Stimulated activated CD8-positive, alpha-beta memory T cell treated with anti-CD3 and anti-CD28 coated beads, Interleukin-15, amount 100 ng/mL, for 24 hours (primary cell): Measurements from ENCODE around the gene OTOP2.

Experiments
- DNase-seq: peaks from one replicate; pipeline ENCODE4 v3.0.0-alpha.2; 2020; ENCODE audit warnings: low read depth

The OTOP2 gene

GRCh38 chr17:74925242-74925641, 1.2 kb downstream of the OTOP2 start:
- no peak for DNase-seq

GRCh38 chr17:74928786-74929185, 4.7 kb downstream of the OTOP2 start:
- no peak for DNase-seq

GRCh38 chr17:74930535-74931036, 6.5 kb downstream of the OTOP2 start:
- DNase-seq = no peak

GRCh38 chr17:74935048-74935447, 11.0 kb downstream of the OTOP2 start:
- no peak for DNase-seq

- DNase-seq = no peak
Observed at GRCh38 chr17:74935585-74936469, 11.8 kb downstream of the OTOP2 start, which contains the start of gene OTOP3. Gene OTOP3, plus strand, starts transcription at chr17:74935898. Its CDS starts 24 bp downstream, at chr17:74935922.

GRCh38 chr17:74936470-74936799, 12.4 kb downstream of the OTOP2 start:
- no peak for DNase-seq

- no peak for DNase-seq
Observed at GRCh38 chr17:74937064-74938051, 13.3 kb downstream of the OTOP2 start.

GRCh38 chr17:74938194-74938950, 14.3 kb downstream of the OTOP2 start:
- DNase-seq = no peak

- no peak for DNase-seq
Observed at GRCh38 chr17:74939534-74939933, 15.5 kb downstream of the OTOP2 start.

GRCh38 chr17:74941128-74941725, 17.2 kb downstream of the OTOP2 start:
- no peak for DNase-seq

- no peak for DNase-seq
Observed at GRCh38 chr17:74943808-74944522, 19.9 kb downstream of the OTOP2 start.

GRCh38 chr17:74945543-74945942, 21.5 kb downstream of the OTOP2 start:
- no peak for DNase-seq

- no peak for DNase-seq
Observed at GRCh38 chr17:74946641-74947040, 22.6 kb downstream of the OTOP2 start.

GRCh38 chr17:74947041-74947754, 23.1 kb downstream of the OTOP2 start:
- DNase-seq = no peak

- no peak for DNase-seq
Observed at GRCh38 chr17:74949455-74950115, 25.5 kb downstream of the OTOP2 start.

GRCh38 chr17:74950207-74950606, 26.1 kb downstream of the OTOP2 start:
- no peak for DNase-seq

- no peak for DNase-seq
Observed at GRCh38 chr17:74951065-74951464, 27.0 kb downstream of the OTOP2 start.

GRCh38 chr17:74951680-74952421, 27.8 kb downstream of the OTOP2 start:
- no peak for DNase-seq
